Neural progenitor cell (in vitro differentiated cells): Measurements from ENCODE around the gene CHPF. TPM values are rescaled to one million over a fixed set of nuclear protein-coding genes. Genes with fewer than 3 reads are reported as not detected.
A peak's percentile ranks its signal among the peaks of the same experiment; 100 is the strongest.

Source experiments
- DNase-seq: peaks from one replicate; pipeline ENCODE4 v3.0.0-alpha.2; 2016; ENCODE audit warnings: low spot score
- H2AFZ ChIP-seq: fragments of 200-600 bp; sonication (generic); replicated peaks from 2 replicates; pipeline ENCODE4 v1.6.1; 2016; ENCODE audit warnings: antibody characterized with exemption
- H3F3A ChIP-seq: fragments of 200-600 bp; sonication (generic); 2 replicates; pipeline ENCODE4 v1.6.1; 2016; ENCODE audit warnings: antibody characterized with exemption, low read depth
- H3K27ac ChIP-seq: fragments of 200-600 bp; sonication (generic); 2 replicates; pipeline ENCODE4 v1.5.1; 2016; ENCODE audit warnings: mild to moderate bottlenecking
- H3K27me3 ChIP-seq: fragments of 200-600 bp; sonication (generic); 2 replicates; pipeline ENCODE4 v1.6.1; 2016; ENCODE audit warnings: mild to moderate bottlenecking, moderate library complexity
- H3K36me3 ChIP-seq: fragments of 200-600 bp; sonication (generic); 2 replicates; pipeline ENCODE4 v1.5.1; 2016
- H3K4me1 ChIP-seq: fragments of 200-600 bp; sonication (generic); 2 replicates; pipeline ENCODE4 v1.6.1; 2016; ENCODE audit warnings: mixed run types
- H3K4me2 ChIP-seq: fragments of 200-600 bp; sonication (generic); 2 replicates; pipeline ENCODE4 v1.6.1; 2016
- H3K4me3 ChIP-seq: fragments of 200-600 bp; sonication (generic); 2 replicates; pipeline ENCODE4 v1.5.1; 2016
- H3K79me2 ChIP-seq: fragments of 200-600 bp; sonication (generic); 2 replicates; pipeline ENCODE4 v1.6.1; 2016; ENCODE audit warnings: low read depth
- H3K9ac ChIP-seq: fragments of 200-600 bp; sonication (generic); 2 replicates; pipeline ENCODE4 v1.6.1; 2016
- H3K9me3 ChIP-seq: fragments of 200-600 bp; sonication (generic); 2 replicates; pipeline ENCODE4 v1.5.1; 2016; ENCODE audit warnings: low read depth
- H4K20me1 ChIP-seq: fragments of 200-600 bp; sonication (generic); 2 replicates; pipeline ENCODE4 v1.6.1; 2016; ENCODE audit warnings: low read depth
- H3K27ac Mint-ChIP-seq: 3 replicates; pipeline ENCODE4 v1.8.0; 2021; ENCODE audit warnings: mixed read lengths
- H3K27me3 Mint-ChIP-seq: 2 replicates; pipeline ENCODE4 v1.8.0; 2022; ENCODE audit warnings: low read depth, mild to moderate bottlenecking, inconsistent platforms, moderate library complexity, mixed read lengths; ENCODE audit not compliant: insufficient read depth
- H3K36me3 Mint-ChIP-seq: 3 replicates; pipeline ENCODE4 v1.8.0; 2021; ENCODE audit warnings: mixed read lengths
- H3K4me1 Mint-ChIP-seq: 3 replicates; pipeline ENCODE4 v1.8.0; 2021; ENCODE audit warnings: mixed read lengths
- H3K4me3 Mint-ChIP-seq: 3 replicates; pipeline ENCODE4 v1.8.0; 2021; ENCODE audit warnings: mild to moderate bottlenecking, moderate library complexity, mixed read lengths
- H3K9me3 Mint-ChIP-seq: 3 replicates; pipeline ENCODE4 v1.8.0; 2020; ENCODE audit warnings: mixed read lengths
- CTCF ChIP-seq: fragments of 200-600 bp; sonication (generic); IDR thresholded peaks from 2 replicates; pipeline ENCODE4 v1.5.1; 2017; ENCODE audit warnings: antibody characterized with exemption, mild to moderate bottlenecking
- EZH2 ChIP-seq: fragments of 200-600 bp; sonication (generic); IDR thresholded peaks from 2 replicates; pipeline ENCODE4 v1.6.1; 2017; ENCODE audit warnings: antibody characterized with exemption, mild to moderate bottlenecking, moderate library complexity
- EZH2phosphoT487 ChIP-seq: fragments of 200-600 bp; sonication (generic); IDR thresholded peaks from 2 replicates; pipeline ENCODE4 v1.6.1; 2017; ENCODE audit warnings: antibody characterized with exemption
- total RNA-seq: library from RNA; depleted of rRNA; stranded (reverse); fragments of >200 nt; gene quantifications from 2 replicates; pipeline ENCODE4 v1.2.3, GENCODE V29; 2015; ENCODE audit warnings: low replicate concordance

The CHPF gene
- total RNA-seq, 1 donor from 2014 or later = 6.7 TPM

DNA sequence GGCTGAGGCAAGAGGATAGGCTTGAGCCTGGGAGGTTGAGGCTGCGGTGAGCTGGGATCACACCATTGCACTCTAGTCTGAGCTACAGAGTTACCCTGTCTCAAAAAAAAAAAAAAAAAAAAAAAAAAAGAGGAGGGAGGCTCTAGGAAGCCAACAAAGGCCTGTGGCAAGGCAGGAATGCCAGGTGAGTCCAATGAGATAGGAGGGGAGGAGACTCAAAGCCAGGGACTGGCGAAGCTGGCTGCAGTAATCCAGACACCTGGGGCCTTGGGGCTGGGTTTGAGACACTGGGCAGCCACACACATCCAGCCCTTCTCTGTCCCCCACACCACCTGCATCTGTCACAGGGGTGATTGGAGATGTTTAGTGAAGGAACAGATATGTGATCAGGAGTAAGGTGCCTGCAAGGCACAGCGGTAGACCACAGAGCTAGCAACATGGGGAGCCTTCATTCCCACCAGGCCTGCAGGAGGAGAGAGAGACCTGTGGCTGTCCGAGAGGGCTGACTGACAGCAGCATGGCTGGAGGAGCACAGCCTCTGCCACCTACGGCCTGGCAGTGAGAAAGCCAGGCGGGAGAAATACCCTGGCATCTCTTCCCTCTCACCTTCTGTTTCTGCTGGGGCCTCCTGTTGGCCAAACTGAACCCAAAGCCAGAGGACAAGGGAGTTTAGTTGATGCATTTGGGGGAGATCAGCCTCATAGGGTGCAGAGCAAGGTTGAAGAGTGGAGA lies 9.5 kb downstream of the CHPF start:
- Histone ChIP-seq H3K4me3 (no peak overlapping the region), H3K36me3 (no peaks in the 10 kb centered on the region), H3K79me2 (no peaks in the 10 kb centered on the region), H3K27ac (no peak overlapping the region), H3F3A (no peaks in the 10 kb centered on the region), H3K9ac (no peak overlapping the region), H3K4me2 (no peak overlapping the region), H3K27me3 (peaks cover 15% of the 10 kb centered on the region), H3K4me1 (peaks cover 23% of the 10 kb centered on the region), H3K9me3 (no peaks in the 10 kb centered on the region), H4K20me1 (no peaks in the 10 kb centered on the region), H2AFZ (no peak overlapping the region)
- DNase-seq = no peak
- peaks cover 3% of the 10 kb centered on the region for H3K36me3 Mint-ChIP-seq
- peak overlapping the region; percentile 79 for H3K27ac Mint-ChIP-seq
- TF ChIP-seq EZH2phosphoT487 (no peak), EZH2 (no peak), CTCF (no peak)
- no peak overlapping the region for H3K4me3 Mint-ChIP-seq
- H3K9me3 Mint-ChIP-seq = peaks cover 2% of the 10 kb centered on the region
- H3K27me3 Mint-ChIP-seq = peaks cover 10% of the 10 kb centered on the region
- H3K4me1 Mint-ChIP-seq = peaks cover 35% of the 10 kb centered on the region

GRCh38 chr2:219532378-219532649 lies 11.3 kb downstream of the CHPF start:
- DNase-seq = no peak
- TF ChIP-seq EZH2 = no peak
- no peak for TF ChIP-seq CTCF
- TF ChIP-seq EZH2phosphoT487 = no peak
- H3K27me3 Mint-ChIP-seq = peaks cover 16% of the 10 kb centered on the region
- H3K4me3 Mint-ChIP-seq = no peak overlapping the region
- Histone ChIP-seq H2AFZ (no peak overlapping the region), H3K27ac (no peak overlapping the region), H3K36me3 (no peaks in the 10 kb centered on the region), H3K9ac (no peak overlapping the region), H3K4me2 (no peak overlapping the region), H4K20me1 (no peaks in the 10 kb centered on the region), H3K9me3 (no peaks in the 10 kb centered on the region), H3K4me1 (peaks cover 12% of the 10 kb centered on the region), H3K4me3 (no peak overlapping the region), H3K27me3 (peaks cover 33% of the 10 kb centered on the region), H3F3A (no peaks in the 10 kb centered on the region), H3K79me2 (no peaks in the 10 kb centered on the region)
- H3K4me1 Mint-ChIP-seq = peaks cover 34% of the 10 kb centered on the region
- no peak overlapping the region for H3K27ac Mint-ChIP-seq
- no peaks in the 10 kb centered on the region for H3K36me3 Mint-ChIP-seq
- H3K9me3 Mint-ChIP-seq = peaks cover 2% of the 10 kb centered on the region

DNA sequence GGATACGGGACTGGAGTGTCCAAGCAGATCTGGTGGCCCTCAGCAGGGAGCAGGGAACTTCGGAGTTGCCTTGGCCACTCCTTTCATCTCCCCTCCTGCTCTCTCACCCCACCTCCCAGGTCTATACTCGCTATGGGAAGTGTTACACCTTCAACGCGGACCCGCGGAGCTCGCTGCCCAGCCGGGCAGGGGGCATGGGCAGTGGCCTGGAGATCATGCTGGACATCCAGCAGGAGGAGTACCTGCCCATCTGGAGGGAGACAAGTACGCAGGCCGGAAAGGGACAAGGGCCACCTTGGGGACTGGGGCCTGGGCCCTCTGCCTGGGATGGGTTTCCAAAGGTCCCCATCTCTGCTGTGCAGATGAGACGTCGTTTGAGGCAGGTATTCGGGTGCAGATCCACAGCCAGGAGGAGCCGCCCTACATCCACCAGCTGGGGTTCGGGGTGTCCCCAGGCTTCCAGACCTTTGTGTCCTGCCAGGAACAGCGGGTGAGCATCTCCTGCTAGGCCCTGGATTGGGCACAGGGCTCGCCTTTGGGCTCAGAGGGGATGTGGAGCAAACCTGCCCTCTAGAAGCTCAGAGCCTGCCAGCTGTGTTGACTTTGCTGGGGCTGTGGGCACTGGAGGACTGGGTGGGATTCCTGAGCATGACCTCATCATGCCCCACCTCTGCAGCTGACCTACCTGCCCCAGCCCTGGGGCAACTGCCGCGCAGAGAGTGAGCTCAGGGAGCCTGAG lies 11.8 kb downstream of the CHPF start:
- Histone ChIP-seq H3K27me3 (peaks cover 33% of the 10 kb centered on the region), H3K9me3 (no peaks in the 10 kb centered on the region), H3K9ac (no peak overlapping the region), H3F3A (peaks cover 2% of the 10 kb centered on the region), H3K36me3 (no peaks in the 10 kb centered on the region), H3K4me3 (no peak overlapping the region), H3K4me2 (no peak overlapping the region), H4K20me1 (peaks cover 2% of the 10 kb centered on the region), H3K4me1 (peaks cover 16% of the 10 kb centered on the region), H2AFZ (no peak overlapping the region), H3K27ac (no peak overlapping the region), H3K79me2 (no peaks in the 10 kb centered on the region)
- Mint-ChIP-seq H3K4me3 (no peak overlapping the region), H3K36me3 (no peaks in the 10 kb centered on the region), H3K4me1 (peaks cover 34% of the 10 kb centered on the region), H3K27ac (no peak overlapping the region), H3K9me3 (peaks cover 2% of the 10 kb centered on the region), H3K27me3 (peaks cover 16% of the 10 kb centered on the region)
- DNase-seq = no peak
- TF ChIP-seq EZH2 = no peak
- TF ChIP-seq EZH2phosphoT487 = no peak
- no peak for TF ChIP-seq CTCF
